GM12878 (cell line): ENCODE data around the gene CCDC138.

Source experiments
- CTCF ChIP-seq, 3 experiments: IDR thresholded peaks in 2 of 3; conservative IDR thresholded peaks in 1 of 3; 2 replicates each; pipeline ENCODE4 v1.5.1; 2011; ENCODE audit warnings: low read depth in 3 of 3, low read length in 3 of 3, mild to moderate bottlenecking in 3 of 3, control low read depth in 2 of 3, moderate library complexity in 2 of 3, inconsistent platforms in 1 of 3, mixed read lengths in 1 of 3; ENCODE audit not compliant: control insufficient read depth in 2 of 3, insufficient read depth in 1 of 3; ENCODE audit errors: extremely low read depth in 1 of 3
- NFYA ChIP-seq: IDR thresholded peaks from 2 replicates; pipeline ENCODE4 v1.6.1; 2011; ENCODE audit warnings: low read depth, mild to moderate bottlenecking, low read length, improper control_type of control experiment, borderline replicate concordance
- POLR2A ChIP-seq: IDR thresholded peaks from 2 replicates; pipeline ENCODE4 v1.6.1; 2011; ENCODE audit warnings: low read depth, mild to moderate bottlenecking, low read length
- RAD21 ChIP-seq: IDR thresholded peaks from 2 replicates; pipeline ENCODE4 v1.6.1; 2011; ENCODE audit warnings: mild to moderate bottlenecking, low read depth, low read length, moderate library complexity; ENCODE audit not compliant: insufficient read depth
- SIX5 ChIP-seq: IDR thresholded peaks from 2 replicates; pipeline ENCODE4 v1.6.1; 2011; ENCODE audit warnings: mild to moderate bottlenecking, low read depth, low read length, moderate library complexity; ENCODE audit not compliant: severe bottlenecking
- ZBTB4 ChIP-seq: fragments of 450-650 bp; formaldehyde crosslinking; IDR thresholded peaks from 2 replicates; pipeline ENCODE4 v1.4.0; 2022; ENCODE audit warnings: mild to moderate bottlenecking, moderate library complexity
- ZNF24 ChIP-seq: fragments of 450-650 bp; IDR thresholded peaks from 2 replicates; pipeline ENCODE4 v1.6.1; 2017; ENCODE audit warnings: antibody characterized with exemption, mild to moderate bottlenecking

GRCh38 chr2:108924580-108925251 is 138.1 kb downstream of the CCDC138 start:
- TF ChIP-seq ZNF24 (no peak), POLR2A (no peak), CTCF (IDR thresholded peaks at IDR 0.05 in 2 of 3, conservative IDR thresholded peaks at IDR 0.05 in 1 of 3; ENCODE audit: control insufficient read depth in 2 of 3, extremely low read depth in 1 of 3, insufficient read depth in 1 of 3, low read depth in 3 of 3, low read length in 3 of 3) (no peak), SIX5 (no peak), NFYA (no peak), ZBTB4 (CRISPR knock-in tag) (no peak), RAD21 (no peak)
